GDM1 (cell line): Measurements from ENCODE around the gene SPOCK1.

ENCODE experiments used
- DNase-seq: peaks from one replicate; lab custom pipeline; 2025; lab: John Stamatoyannopoulos, UW

Gene SPOCK1

GRCh38 chr5:137194300-137194699 is 304.8 kb downstream of the SPOCK1 start:
- no peak for DNase-seq

- DNase-seq: no peak
Observed at GRCh38 chr5:137192293-137192743, 306.8 kb downstream of the SPOCK1 start.

GRCh38 chr5:137191179-137191578 is 307.9 kb downstream of the SPOCK1 start:
- DNase-seq: no peak

GRCh38 chr5:137190441-137190840 is 308.7 kb downstream of the SPOCK1 start:
- DNase-seq: no peak

- no peak for DNase-seq
Observed at GRCh38 chr5:137190031-137190430, 309.1 kb downstream of the SPOCK1 start.

GRCh38 chr5:137188566-137188965 is 310.6 kb downstream of the SPOCK1 start:
- no peak for DNase-seq

GRCh38 chr5:137186759-137187461 is 312.2 kb downstream of the SPOCK1 start:
- DNase-seq: no peak

- no peak for DNase-seq
Observed at GRCh38 chr5:137185193-137185592, 313.9 kb downstream of the SPOCK1 start.

GRCh38 chr5:137184734-137185133 is 314.4 kb downstream of the SPOCK1 start:
- no peak for DNase-seq

GRCh38 chr5:137182576-137182975 is 316.6 kb downstream of the SPOCK1 start:
- DNase-seq: no peak

GRCh38 chr5:137181667-137182066 is 317.5 kb downstream of the SPOCK1 start:
- no peak for DNase-seq

- no peak for DNase-seq
Observed at GRCh38 chr5:137179203-137179602, 319.9 kb downstream of the SPOCK1 start.

GRCh38 chr5:137176609-137177008 is 322.5 kb downstream of the SPOCK1 start:
- DNase-seq: no peak

- no peak for DNase-seq
Observed at GRCh38 chr5:137176126-137176525, 323.0 kb downstream of the SPOCK1 start.

GRCh38 chr5:137174196-137174595 is 324.9 kb downstream of the SPOCK1 start:
- no peak for DNase-seq

GRCh38 chr5:137172258-137172657 is 326.9 kb downstream of the SPOCK1 start:
- DNase-seq: no peak

- DNase-seq: no peak
Observed at GRCh38 chr5:137167187-137167586, 331.9 kb downstream of the SPOCK1 start.

- no peak for DNase-seq
Observed at GRCh38 chr5:137164961-137165360, 334.2 kb downstream of the SPOCK1 start.

- DNase-seq: no peak
Observed at GRCh38 chr5:137164536-137164935, 334.6 kb downstream of the SPOCK1 start.

GRCh38 chr5:137158691-137159090 is 340.4 kb downstream of the SPOCK1 start:
- DNase-seq: no peak

- DNase-seq: no peak
Observed at GRCh38 chr5:137156180-137156579, 342.9 kb downstream of the SPOCK1 start.

GRCh38 chr5:137155261-137156000 is 343.7 kb downstream of the SPOCK1 start:
- no peak for DNase-seq

GRCh38 chr5:137152616-137153015 is 346.5 kb downstream of the SPOCK1 start:
- no peak for DNase-seq

GRCh38 chr5:137148655-137149054 is 350.5 kb downstream of the SPOCK1 start:
- no peak for DNase-seq
